ENCODE data around the gene VGLL2.

The VGLL2 gene

GRCh38 chr6:117311726-117312125 lies 46.4 kb downstream of the VGLL2 start:
- H3K4me3 ChIP-seq (ENCODE audit: low read depth, low read length): no peak overlapping the region
- TF ChIP-seq, protein P1, sequence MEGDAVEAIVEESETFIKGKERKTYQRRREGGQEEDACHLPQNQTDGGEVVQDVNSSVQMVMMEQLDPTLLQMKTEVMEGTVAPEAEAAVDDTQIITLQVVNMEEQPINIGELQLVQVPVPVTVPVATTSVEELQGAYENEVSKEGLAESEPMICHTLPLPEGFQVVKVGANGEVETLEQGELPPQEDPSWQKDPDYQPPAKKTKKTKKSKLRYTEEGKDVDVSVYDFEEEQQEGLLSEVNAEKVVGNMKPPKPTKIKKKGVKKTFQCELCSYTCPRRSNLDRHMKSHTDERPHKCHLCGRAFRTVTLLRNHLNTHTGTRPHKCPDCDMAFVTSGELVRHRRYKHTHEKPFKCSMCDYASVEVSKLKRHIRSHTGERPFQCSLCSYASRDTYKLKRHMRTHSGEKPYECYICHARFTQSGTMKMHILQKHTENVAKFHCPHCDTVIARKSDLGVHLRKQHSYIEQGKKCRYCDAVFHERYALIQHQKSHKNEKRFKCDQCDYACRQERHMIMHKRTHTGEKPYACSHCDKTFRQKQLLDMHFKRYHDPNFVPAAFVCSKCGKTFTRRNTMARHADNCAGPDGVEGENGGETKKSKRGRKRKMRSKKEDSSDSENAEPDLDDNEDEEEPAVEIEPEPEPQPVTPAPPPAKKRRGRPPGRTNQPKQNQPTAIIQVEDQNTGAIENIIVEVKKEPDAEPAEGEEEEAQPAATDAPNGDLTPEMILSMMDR (conservative IDR thresholded peaks at IDR 0.05; ENCODE audit: low read depth, low read length): no peak
- DNase-seq (ENCODE audit: low read depth): no peak

- TF ChIP-seq, protein P1 (conservative IDR thresholded peaks at IDR 0.05; ENCODE audit: low read depth, low read length): peak; percentile 58
- H3K4me3 ChIP-seq (ENCODE audit: low read depth, low read length): no peak overlapping the region
- peak; percentile 40 for DNase-seq (ENCODE audit: low read depth)
Measured at GRCh38 chr6:117317261-117317660, 51.9 kb downstream of the VGLL2 start.

All from choroid plexus epithelial cell (primary cell).